ENCODE results near the gene BHLHE41.

- TF ChIP-seq CTCF (IDR thresholded peaks at IDR 0.05) (peak in 1 of 7 experiments; percentile 3), POLR2A (IDR thresholded peaks at IDR 0.05) (peak in 1 of 3 donors; percentile 41)
Measured at GRCh38 chr12:26135010-26135420, 10.2 kb upstream of the BHLHE41 start.
